HG03135 (cell line): Measurements from ENCODE around the gene MAVS.
"Not testable (repeated sequence)": the region's sequence is repeated elsewhere in the genome, so short reads cannot be mapped to it uniquely, and the experiment has no call there.

Experiments used
- ATAC-seq: cut with Tn5 transposase; IDR thresholded peaks from one replicate; pipeline ENCODE4 v1.9.1; 2021; ENCODE audit warnings: mild to moderate bottlenecking, moderate library complexity; ENCODE audit not compliant: unreplicated experiment

MAVS gene

DNA sequence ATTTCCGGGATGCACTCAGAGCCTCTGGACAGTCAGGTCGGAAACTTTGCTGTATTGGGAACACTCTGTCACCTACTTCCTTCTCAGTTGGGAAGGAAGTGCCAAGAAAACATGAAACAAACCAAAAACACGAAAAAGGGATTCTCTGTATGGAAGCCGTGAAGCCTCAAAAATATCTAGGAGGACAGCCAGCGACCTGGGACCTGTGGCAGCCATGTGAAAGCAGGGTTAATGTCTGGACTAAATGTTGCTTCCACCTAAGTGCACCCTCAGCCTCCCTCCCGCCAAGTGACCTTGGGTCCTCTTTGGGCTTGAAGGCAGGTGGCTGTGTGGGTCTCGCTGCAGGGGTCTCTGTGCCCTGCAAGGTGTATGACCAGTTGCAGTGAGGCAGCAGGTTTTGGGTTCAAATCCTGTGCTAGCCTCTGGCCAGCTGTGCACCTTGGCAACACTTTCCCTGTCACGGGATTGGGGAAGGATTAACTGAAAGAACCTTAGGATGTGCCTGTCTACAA is 851 bp downstream of the MAVS start:
- ATAC-seq, result no peak

DNA sequence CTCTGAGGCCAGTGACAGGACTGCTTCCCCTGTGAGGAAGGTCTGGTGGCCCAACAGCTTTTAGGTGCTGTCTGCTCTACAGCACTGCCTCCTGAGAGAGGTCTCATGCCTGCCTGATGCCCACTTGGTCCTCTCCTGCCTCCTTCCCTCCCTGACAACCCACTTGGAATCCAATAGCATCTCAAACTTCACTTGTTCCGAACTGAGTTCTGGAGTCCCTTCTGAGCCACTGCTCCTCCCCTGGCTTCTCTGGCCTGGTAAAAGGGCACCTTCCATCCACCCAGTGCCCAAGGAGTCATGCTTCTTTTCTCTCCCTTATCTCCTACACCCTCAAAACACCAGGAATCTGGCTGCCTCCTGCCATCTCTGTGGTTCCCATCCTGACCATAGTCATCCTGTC is 1.9 kb downstream of the MAVS start:
- ATAC-seq, result no peak

DNA sequence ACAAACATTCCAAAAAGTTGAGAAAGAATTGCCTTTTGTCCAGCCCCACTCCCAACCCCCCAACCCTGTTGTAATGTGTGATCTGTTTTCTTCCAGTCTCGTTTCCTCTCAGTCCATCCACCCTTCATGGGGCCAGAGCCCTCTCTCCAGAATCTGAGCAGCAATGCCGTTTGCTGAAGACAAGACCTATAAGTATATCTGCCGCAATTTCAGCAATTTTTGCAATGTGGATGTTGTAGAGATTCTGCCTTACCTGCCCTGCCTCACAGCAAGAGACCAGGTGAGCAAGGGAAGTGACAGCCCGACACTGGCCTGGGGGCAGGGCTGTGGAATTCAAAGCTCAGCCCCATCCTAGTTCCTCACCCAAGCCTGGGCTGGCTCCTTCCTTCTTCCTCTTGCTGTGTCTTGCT is 7.8 kb downstream of the MAVS start:
- ATAC-seq, result no peak

DNA sequence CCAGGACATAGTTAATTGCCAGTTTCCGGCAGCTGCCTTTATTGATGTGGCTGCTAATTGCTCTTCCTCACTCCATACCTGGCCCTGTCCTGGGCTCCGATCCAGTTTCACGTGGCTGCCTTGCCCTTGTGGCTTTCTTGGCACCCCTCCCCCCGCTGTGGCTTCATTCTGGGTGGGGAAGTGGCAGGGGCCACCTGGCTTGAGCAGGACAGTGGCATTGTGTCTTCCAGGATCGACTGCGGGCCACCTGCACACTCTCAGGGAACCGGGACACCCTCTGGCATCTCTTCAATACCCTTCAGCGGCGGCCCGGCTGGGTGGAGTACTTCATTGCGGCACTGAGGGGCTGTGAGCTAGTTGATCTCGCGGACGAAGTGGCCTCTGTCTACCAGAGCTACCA is 10.8 kb downstream of the MAVS start:
- ATAC-seq, result no peak

DNA sequence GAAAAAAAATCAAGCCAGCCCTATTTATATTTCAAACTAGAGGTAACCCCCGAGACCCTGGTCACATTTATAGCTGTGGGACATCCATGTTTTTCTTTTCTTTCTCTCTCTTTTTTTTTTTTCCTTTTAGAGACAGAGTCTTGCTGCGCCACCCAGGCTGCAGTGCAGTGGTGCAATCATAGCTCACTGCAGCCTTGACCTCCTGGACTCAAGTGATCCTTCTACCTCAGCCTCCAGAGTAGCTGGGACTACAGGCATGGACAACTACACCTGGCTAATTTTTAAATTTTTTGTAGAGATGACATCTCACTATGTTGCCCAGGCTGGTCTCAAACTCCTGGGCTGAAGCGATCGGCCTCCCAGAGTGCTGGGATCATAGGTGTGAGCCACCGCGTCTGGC is 12.1 kb downstream of the MAVS start:
- ATAC-seq, result no peak

DNA sequence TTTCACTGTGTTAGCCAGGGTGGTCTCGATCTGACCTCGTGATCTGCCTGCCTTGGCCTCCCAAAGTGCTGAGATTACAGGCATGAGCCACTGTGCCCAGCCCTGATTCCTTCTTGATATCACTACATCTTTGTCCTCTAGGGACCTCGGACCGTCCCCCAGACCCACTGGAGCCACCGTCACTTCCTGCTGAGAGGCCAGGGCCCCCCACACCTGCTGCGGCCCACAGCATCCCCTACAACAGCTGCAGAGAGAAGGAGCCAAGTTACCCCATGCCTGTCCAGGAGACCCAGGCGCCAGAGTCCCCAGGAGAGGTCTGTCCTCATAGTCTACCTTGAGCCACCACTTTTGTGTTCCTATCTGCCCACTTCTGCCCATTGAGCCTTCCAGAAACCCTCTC is 14.6 kb downstream of the MAVS start:
- no peak for ATAC-seq

DNA sequence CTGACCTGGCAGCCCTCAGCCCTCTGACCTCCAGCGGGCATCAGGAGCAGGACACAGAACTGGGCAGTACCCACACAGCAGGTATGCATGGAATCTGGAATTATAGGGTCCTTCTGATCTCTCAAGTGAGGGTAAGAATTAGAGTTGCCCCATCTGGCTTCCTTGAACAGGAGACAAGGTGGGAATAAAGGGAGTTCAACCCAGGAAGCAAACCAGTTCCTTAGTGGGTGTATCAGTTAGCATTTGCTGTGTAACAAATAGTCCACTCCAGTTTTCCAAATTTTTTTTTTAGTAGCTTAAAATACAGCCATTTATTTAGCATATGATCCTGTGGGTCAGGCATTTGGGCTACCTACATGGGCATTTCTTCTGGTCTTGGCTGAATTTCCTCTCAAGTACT is 15.7 kb downstream of the MAVS start:
- ATAC-seq, result no peak

DNA sequence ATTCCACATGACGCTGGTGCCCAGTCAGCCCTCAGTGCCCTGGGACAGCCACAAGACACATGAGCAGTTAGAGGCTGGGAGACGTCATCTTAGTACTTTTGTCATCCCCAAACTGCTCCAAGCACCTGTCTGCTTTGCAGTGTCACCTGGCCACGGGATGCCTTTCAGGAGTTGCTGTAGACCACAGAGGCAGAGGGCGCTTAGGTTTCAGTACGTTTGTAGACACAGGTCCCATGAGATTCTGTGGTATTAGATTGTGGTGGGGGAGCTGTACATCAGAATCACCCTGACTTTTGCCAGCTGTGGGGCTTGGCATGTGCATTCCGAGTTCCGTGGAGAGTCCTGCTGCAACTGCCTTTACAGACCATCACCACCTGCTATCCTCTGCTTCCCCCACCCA is 16.7 kb downstream of the MAVS start:
- ATAC-seq, result no peak

DNA sequence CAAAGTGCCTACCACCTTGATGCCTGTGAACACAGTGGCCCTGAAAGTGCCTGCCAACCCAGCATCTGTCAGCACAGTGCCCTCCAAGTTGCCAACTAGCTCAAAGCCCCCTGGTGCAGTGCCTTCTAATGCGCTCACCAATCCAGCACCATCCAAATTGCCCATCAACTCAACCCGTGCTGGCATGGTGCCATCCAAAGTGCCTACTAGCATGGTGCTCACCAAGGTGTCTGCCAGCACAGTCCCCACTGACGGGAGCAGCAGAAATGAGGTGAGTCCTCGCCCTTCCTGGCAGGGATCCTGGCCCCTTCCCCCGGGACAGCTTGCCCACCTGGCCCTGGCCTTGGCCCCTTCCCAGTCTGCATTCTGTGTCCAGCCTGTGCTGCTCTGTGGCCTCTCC is 17.9 kb downstream of the MAVS start:
- no peak for ATAC-seq

DNA sequence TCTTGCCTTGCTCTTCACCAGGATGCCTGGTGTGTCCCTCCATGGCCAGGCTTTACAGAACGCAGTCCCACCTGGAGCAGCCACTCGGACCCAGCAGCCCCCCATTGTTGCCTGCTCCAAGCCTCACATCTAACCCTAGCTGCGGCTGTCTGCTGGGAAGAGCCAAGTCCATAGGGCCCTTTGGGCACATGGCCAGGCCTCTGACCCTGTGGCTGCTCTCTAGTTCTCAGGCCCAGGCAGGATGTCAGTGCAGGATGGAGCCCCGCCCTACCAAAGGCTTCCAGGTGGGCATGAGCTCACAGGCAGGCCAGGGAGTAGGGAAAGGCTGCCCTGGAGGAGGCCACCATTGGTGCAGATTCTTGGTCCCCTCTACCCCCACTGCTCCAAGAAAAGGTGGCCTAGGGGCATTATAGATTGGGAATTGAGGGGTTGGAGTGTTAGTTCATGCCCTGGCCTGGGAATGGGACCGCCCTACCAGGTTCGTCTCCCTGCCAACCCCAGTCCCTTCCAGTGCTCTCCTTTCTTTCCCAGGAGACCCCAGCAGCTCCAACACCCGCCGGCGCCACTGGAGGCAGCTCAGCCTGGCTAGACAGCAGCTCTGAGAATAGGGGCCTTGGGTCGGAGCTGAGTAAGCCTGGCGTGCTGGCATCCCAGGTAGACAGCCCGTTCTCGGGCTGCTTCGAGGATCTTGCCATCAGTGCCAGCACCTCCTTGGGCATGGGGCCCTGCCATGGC is 18.7 kb downstream of the MAVS start:
- ATAC-seq, result no peak

DNA sequence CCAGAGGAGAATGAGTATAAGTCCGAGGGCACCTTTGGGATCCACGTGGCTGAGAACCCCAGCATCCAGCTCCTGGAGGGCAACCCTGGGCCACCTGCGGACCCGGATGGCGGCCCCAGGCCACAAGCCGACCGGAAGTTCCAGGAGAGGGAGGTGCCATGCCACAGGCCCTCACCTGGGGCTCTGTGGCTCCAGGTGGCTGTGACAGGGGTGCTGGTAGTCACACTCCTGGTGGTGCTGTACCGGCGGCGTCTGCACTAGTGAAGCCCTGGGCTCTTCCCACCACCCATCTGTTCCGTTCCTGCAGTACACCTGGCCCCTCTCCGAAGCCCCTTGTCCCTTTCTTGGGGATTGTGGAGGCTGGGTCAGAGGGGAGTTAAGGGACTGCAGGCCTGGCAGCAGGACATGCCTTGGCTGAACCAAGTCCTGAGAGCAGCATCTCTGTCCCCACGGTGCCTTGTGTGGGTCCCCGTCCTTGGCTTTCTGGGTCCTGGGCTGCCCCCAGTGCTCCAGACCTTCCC is 19.3 kb downstream of the MAVS start:
- no peak for ATAC-seq

DNA sequence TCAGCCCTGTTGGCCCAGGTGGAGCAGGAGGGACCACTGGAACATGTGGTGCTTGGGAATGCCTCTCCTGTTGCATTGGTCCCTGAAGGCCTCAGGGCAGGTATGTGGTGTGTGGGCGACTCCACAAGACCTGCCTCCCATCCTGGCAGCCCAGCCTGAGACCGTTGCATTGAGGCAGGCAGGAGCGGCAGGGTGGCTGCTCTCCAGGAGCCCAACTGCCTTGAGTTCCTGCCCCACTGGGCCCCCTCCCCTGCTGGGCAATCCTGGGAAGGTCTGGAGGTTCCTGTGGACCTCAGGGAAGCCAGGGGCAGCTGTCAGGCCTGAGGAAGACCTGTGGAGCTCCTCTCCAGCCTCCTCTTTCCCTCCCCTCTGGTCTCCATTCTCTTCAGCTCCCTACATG is 19.8 kb downstream of the MAVS start:
- no peak for ATAC-seq

DNA sequence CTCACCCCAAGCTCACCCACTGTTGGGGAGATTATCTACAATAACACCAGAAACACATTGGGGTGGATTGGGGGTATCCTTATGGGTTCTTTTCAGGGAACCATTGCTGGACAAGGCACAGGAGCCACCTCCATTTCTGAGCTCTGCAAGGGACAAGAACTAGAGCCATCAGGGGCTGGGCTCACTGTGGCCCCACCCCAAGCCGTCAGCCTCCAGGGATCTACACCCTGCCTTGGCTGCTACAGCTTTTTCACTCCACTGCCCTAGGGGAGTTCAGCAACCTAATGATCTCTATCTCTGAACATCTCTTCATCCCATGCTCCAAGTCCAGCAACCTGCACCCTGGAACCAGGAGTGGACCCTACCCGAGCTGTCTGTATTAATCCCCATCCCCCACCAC is 21.2 kb downstream of the MAVS start:
- no peak for ATAC-seq

DNA sequence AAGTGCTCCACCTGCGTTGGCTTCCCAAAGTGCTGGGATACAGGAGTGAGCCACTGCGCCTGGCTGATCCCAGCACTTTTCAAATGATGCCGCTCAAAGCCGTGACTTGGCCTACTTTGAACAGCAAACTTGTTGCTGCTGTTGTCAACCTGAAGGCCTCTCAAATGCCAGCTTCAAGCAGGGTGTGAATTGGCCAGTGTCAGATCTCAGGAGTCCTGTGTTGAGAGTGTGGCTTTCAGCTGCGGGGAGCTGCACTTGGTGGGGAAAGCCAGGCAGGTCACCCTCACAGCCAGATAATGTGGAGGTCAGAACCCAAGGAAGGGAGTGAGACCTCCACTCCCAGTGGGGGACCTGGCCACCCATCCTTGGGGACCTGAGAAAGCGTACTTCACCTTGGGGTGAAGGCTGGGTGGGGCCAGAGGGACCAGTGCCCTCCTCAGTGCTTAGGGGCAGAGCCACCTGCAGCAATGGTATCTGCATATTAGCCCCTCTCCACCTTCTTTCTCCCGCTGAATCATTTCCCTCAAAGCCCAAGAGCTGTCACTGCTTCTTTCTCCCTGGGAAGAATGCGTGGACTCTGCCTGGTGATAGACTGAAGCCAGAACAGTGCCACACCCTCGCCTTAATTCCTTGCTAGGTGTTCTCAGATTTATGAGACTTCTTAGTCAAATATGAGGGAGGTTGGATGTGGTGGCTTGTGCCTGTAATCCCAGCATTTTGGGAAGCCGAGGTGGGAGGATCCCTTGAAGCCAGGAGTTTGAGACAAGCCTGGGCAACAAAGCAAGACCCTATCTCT is 23.4 kb downstream of the MAVS start:
- ATAC-seq, result no peak

DNA sequence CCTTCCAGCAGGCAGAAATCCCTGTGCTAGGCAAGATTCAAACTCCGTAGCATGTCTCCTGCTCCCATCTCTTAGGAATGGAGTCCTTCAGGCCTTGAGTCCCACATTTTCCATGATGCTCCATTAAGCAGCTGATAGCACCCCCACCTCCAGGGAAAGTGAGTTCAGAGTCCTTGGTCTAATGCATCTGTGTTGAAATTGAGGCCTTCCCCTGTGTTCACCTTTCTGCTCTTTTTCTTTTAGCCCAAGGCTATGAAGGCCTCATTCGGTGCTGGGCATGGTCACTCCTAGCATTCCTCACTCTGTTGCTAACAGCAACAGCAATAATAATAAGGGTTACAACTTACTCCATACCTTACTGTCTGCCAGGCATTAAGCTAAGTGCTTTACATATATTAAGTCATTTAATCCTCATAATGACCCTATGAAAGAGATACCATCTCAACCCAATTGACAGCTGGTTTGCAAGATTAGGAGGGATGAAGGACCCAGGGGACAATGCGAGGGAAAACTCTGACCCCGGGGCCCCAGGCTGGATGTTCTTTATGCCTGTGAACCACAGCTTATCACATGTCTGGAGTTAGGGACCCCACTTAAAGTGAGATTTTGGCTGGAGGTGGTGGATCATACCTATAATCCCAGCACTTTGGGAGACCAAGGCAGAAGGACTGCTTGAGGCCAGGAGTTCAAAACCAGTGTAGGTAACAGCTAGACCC is 25.1 kb downstream of the MAVS start:
- ATAC-seq, result no peak

DNA sequence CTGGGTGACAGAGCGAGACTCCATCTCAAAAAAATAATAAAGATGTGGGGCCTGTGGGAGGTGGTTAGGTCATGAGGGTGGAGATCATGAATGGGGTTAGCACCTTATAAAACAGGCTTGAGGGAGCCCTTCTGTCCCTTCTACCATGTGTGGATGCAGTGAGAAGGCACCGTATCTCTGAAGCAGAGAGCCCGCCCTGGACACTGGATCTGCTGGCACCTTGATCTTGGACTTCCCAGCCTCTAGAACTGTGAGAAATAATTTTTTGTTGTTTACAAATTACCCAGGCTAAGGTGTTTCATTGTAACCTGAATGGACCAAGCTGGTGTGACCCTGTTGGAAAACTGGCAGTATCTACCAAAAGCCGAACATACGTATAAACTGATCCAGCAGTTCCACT is 26.9 kb downstream of the MAVS start:
- no peak for ATAC-seq

DNA sequence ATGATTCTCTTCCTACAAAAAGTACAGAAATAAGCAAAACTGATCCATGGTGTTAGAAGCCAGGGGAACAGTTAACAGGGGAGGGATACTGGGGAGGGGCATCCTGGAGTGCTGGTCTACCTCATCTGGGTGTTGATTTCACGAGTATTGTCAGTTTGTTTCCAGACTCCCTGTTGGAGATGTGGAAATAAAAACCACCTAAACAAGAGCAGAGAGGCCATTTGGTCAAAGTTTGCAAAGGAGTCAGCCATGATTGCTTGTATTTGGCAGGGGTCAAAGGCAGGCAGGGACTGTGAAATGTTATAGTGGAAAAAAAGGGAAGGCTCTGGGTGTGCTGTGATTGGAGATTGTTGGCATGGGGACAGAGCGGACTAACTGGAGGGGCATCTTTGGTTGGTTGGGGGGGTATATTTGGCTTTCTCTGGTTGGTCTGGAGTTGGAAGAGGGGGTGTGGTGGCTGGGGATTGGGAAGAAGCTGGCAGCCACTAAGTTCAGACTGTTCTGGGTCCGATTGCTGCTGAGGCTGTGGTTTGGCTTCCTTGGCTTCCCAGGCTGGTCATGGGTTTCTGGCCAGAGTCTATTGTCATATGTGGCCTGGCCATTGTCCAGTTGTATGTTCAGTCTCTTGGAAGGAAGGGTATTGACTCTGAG is 27.7 kb downstream of the MAVS start:
- no peak for ATAC-seq

DNA sequence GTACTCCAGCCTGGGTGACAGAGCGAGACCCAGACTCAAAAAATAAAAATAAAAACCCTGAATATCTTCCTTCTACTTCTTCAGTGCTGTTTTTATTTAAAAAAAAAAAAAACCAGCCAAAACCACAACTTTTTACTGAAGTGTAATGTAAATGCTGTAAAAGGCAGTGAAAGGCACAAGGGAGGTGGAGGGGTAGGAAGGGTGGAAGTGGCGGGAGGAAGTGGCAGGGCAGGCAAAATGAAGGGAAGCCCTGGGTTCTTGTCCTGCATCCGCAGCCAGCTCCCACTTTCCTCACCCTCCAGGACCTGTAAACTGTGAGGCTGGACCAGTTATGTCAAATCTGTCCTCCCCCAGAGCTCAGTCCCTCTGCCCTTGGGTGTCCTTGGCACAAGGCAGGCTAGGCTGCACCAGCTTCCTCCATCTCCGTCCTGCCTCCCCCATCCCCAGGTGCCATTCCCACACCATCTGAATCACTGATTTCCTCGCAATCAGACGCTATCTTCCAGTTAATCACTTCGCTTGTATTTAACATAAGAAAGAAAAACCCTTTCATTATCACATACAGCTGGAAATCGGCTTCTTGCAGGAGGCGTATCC is 28.8 kb downstream of the MAVS start:
- no peak for ATAC-seq

DNA sequence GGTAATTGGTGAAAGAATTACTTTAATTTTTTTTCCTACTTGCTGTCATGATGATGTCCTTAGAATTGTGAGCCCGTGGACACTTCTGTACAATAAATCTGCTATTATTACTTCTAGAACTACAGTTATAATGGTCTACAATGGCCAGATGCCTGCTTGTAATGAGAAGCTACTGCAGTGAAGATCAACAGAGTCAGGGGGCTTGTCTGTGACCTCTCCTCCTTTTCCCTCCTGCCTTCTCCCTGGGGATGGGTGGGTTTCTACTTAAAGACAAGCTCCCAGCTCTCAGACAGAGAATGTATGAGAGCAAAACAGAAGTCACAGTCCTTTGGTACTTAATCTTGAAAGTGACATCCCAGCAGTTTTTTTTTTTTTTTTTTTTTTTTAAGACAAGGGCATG is 29.4 kb downstream of the MAVS start:
- ATAC-seq, result no peak

DNA sequence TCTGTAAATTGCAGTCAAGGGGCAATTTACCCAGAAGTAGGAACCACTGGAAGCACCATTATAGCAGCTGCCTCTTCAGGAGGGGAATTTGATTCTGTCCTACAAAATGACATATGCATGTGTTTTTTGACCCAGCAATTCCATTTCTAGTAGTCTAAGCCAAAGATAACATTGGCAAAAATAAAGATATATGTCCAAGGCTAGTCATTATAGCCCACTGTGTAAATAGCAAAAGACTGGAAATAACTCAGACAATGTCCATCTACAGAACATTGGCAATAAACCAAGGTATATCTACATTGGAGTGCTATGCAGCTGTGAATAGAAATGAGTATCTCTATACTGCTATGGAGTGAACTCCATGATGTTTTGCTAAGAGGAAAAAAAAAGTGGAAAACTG is 30.0 kb downstream of the MAVS start:
- no peak for ATAC-seq

DNA sequence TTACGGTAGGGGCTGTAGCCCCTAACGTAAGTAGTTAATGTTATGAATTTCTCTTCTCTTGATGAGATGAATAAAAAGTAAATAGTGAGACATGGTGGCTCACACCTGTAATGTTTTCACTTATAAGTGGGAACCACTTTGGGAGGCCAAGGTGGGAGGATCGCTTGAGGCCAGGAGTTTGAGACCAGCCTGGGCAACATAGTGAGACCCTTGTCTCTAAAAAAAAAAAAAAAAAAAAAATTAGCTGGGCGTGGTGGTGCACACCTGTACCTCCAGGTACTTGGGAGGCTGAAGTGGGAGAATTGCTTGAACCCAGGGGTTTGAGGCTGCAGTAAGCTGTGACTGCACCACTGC is 32.3 kb downstream of the MAVS start:
- ATAC-seq, result not testable (repeated sequence)
